Smooth muscle cell (in vitro differentiated cells): ENCODE results near the gene RHOD. TPM values are rescaled to one million over a fixed set of nuclear protein-coding genes. Genes with fewer than 3 reads are reported as not detected.

Experiments
- DNase-seq: peaks from one replicate; lab custom pipeline; 2025; ENCODE audit not compliant: unreplicated experiment; lab: John Stamatoyannopoulos, UW
- H2AFZ ChIP-seq: fragments of 200-600 bp; sonication (generic); 2 replicates; pipeline ENCODE4 v1.6.0; 2016; ENCODE audit warnings: antibody characterized with exemption, low read depth, mild to moderate bottlenecking
- H3F3A ChIP-seq: fragments of 200-600 bp; sonication (generic); 2 replicates; pipeline ENCODE4 v1.6.0; 2017; ENCODE audit warnings: antibody characterized with exemption, low read depth
- H3K27ac ChIP-seq: fragments of 200-600 bp; sonication (generic); 2 replicates; pipeline ENCODE4 v1.5.1; 2016; ENCODE audit warnings: low read depth, mild to moderate bottlenecking
- H3K27me3 ChIP-seq: fragments of 200-600 bp; sonication (generic); 2 replicates; pipeline ENCODE4 v1.6.1; 2016; ENCODE audit warnings: low read depth, mild to moderate bottlenecking
- H3K36me3 ChIP-seq: fragments of 200-600 bp; sonication (generic); 2 replicates; pipeline ENCODE4 v1.5.1; 2016; ENCODE audit warnings: low read depth
- H3K4me1 ChIP-seq: fragments of 200-600 bp; sonication (generic); 2 replicates; pipeline ENCODE4 v1.5.1; 2016; ENCODE audit warnings: low read depth
- H3K4me2 ChIP-seq: fragments of 200-600 bp; sonication (generic); 2 replicates; pipeline ENCODE4 v1.6.0; 2016; ENCODE audit warnings: mild to moderate bottlenecking
- H3K4me3 ChIP-seq: fragments of 200-600 bp; sonication (generic); 2 replicates; pipeline ENCODE4 v1.5.1; 2016; ENCODE audit warnings: mild to moderate bottlenecking
- H3K79me2 ChIP-seq: fragments of 200-600 bp; sonication (generic); 2 replicates; pipeline ENCODE4 v1.6.0; 2016; ENCODE audit warnings: low read depth, mild to moderate bottlenecking
- H3K9ac ChIP-seq: fragments of 200-600 bp; sonication (generic); 2 replicates; pipeline ENCODE4 v1.6.0; 2016; ENCODE audit warnings: low read depth
- H3K9me3 ChIP-seq: fragments of 200-600 bp; sonication (generic); replicated peaks from 2 replicates; pipeline ENCODE4 v1.5.1; 2016; ENCODE audit warnings: low read depth
- H4K20me1 ChIP-seq: fragments of 200-600 bp; sonication (generic); 2 replicates; pipeline ENCODE4 v1.6.0; 2016; ENCODE audit warnings: low read depth
- CTCF ChIP-seq: fragments of 200-600 bp; sonication (generic); IDR thresholded peaks from 2 replicates; pipeline ENCODE4 v1.5.1; 2017; ENCODE audit warnings: borderline replicate concordance, mild to moderate bottlenecking, antibody characterized with exemption; ENCODE audit not compliant: insufficient read depth, poor library complexity, severe bottlenecking
- WGBS: methylation state at CpG from one replicate; pipeline ENCODE4 v1.1.7; 2016; ENCODE audit warnings: low lambda C conversion rate; 5-methylcytosine and 5-hydroxymethylcytosine counted together
- polyA plus RNA-seq: library from polyadenylated mRNA; unstranded; fragments of >200 nt; fragmentation: Nextera tagmentation; extraction: Ambion mirVana; gene quantifications from 2 replicates; pipeline ENCODE4 v1.2.1, GENCODE V29; 2016
- total RNA-seq: library from RNA; depleted of rRNA; stranded (reverse); fragments of >200 nt; gene quantifications from 2 replicates; pipeline ENCODE4 v1.2.3, GENCODE V29; 2014

Gene RHOD
- total and polyA plus RNA-seq, 2 experiments from 2014 or later = 28.4 to 38.9 TPM

GRCh38 chr11:67045314-67045713 is 11.3 kb upstream of the RHOD start:
- H3K4me3 ChIP-seq = no peak overlapping the region
- H3K79me2 ChIP-seq = no peaks in the 10 kb centered on the region
- 38% methylated on average over 14 of the region's 14 CpGs for whole genome bisulfite sequencing

GRCh38 chr11:67048515-67049130 is 8.0 kb upstream of the RHOD start:
- Histone ChIP-seq H3K79me2 (no peaks in the 10 kb centered on the region), H3K4me2 (no peak overlapping the region), H3K36me3 (no peaks in the 10 kb centered on the region), H3K9me3 (no peaks in the 10 kb centered on the region), H3F3A (no peaks in the 10 kb centered on the region), H3K27me3 (no peaks in the 10 kb centered on the region), H3K4me3 (no peak overlapping the region), H2AFZ (no peak overlapping the region), H3K4me1 (no peaks in the 10 kb centered on the region), H4K20me1 (no peaks in the 10 kb centered on the region), H3K9ac (no peak overlapping the region), H3K27ac (no peak overlapping the region)
- 95% methylated on average over 21 of the region's 22 CpGs for WGBS
- TF ChIP-seq CTCF = no peak
- DNase-seq = no peak

More at GRCh38 chr11:67045314-67045713, 11.3 kb upstream of the RHOD start:
- Histone ChIP-seq H2AFZ (no peak overlapping the region), H3K9me3 (no peaks in the 10 kb centered on the region), H3K27ac (no peak overlapping the region), H3K27me3 (no peaks in the 10 kb centered on the region), H3K36me3 (no peaks in the 10 kb centered on the region), H3K4me2 (no peak overlapping the region), H3F3A (no peaks in the 10 kb centered on the region), H4K20me1 (no peaks in the 10 kb centered on the region), H3K9ac (no peak overlapping the region), H3K4me1 (no peaks in the 10 kb centered on the region)
- DNase-seq = no peak
- no peak for TF ChIP-seq CTCF

GRCh38 chr11:67050139-67050538 is 6.5 kb upstream of the RHOD start:
- peaks cover 6% of the 10 kb centered on the region for H3K4me1 ChIP-seq
- WGBS = 93% methylated on average over 3 of the region's 3 CpGs
- no peak overlapping the region for H3K9ac ChIP-seq
- no peaks in the 10 kb centered on the region for H3K27me3 ChIP-seq
- peaks cover 8% of the 10 kb centered on the region for H3F3A ChIP-seq
- no peaks in the 10 kb centered on the region for H3K79me2 ChIP-seq
- no peak overlapping the region for H2AFZ ChIP-seq
- TF ChIP-seq CTCF = no peak
- H3K27ac ChIP-seq = no peak overlapping the region
- H4K20me1 ChIP-seq = no peaks in the 10 kb centered on the region
- DNase-seq = no peak
- H3K36me3 ChIP-seq = no peaks in the 10 kb centered on the region
- no peaks in the 10 kb centered on the region for H3K9me3 ChIP-seq
- H3K4me3 ChIP-seq = no peak overlapping the region
- H3K4me2 ChIP-seq = no peak overlapping the region

- no peak for TF ChIP-seq CTCF
- Histone ChIP-seq H3K9ac (no peak overlapping the region), H4K20me1 (no peaks in the 10 kb centered on the region), H3K36me3 (no peaks in the 10 kb centered on the region), H3K4me3 (no peak overlapping the region), H3K4me2 (no peak overlapping the region), H3K4me1 (peaks cover 18% of the 10 kb centered on the region), H3K9me3 (no peaks in the 10 kb centered on the region), H2AFZ (no peak overlapping the region), H3K27me3 (no peaks in the 10 kb centered on the region), H3F3A (peaks cover 12% of the 10 kb centered on the region), H3K27ac (no peak overlapping the region), H3K79me2 (no peaks in the 10 kb centered on the region)
- 89% methylated on average over 9 of the region's 9 CpGs for WGBS
- no peak for DNase-seq
Observed at GRCh38 chr11:67051180-67051893, 5.3 kb upstream of the RHOD start.
